ENCODE results near the gene TMC4. TPM values are rescaled to one million over a fixed set of nuclear protein-coding genes. Genes with fewer than 3 reads are reported as not detected.

Gene TMC4
- polyA plus RNA-seq, 1 of the 3 experiments (the other 2 are of a cell fraction), result 2.8 TPM

- Histone ChIP-seq H3K9me2 (no peaks in the 10 kb centered on the region), H3K36me3 (replicated peaks in 1 of 2; ENCODE audit: control insufficient read depth in 1 of 2, insufficient read depth in 2 of 2, low read length in 1 of 2) (no peaks in the 10 kb centered on the region), H4K20me1 (ENCODE audit: insufficient read depth) (no peaks in the 10 kb centered on the region), H3K4me1 (ENCODE audit: control insufficient read depth in 1 of 2, insufficient read depth in 2 of 2, low read depth in 1 of 2, low read length in 1 of 2) (peaks cover 5 to 6% of the 10 kb centered on the region in 2 experiments; a peak in 2 of 4 replicates), H3F3A (replicated peaks; ENCODE audit: insufficient read depth) (no peaks in the 10 kb centered on the region), H3K79me2 (ENCODE audit: insufficient read depth) (no peaks in the 10 kb centered on the region), H3K27me3 (ENCODE audit: insufficient read depth) (no peaks in the 10 kb centered on the region), H2AFZ (ENCODE audit: low read depth) (no peak overlapping the region), H3K9me3 (no peaks in the 10 kb centered on the region), H3K4me2 (no peak overlapping the region), H3K4me3 (ENCODE audit: low read depth in 2 of 2, low read length in 1 of 2) (peak overlapping the region in 1 of 2 experiments; percentile 51; a peak in 1 of 4 replicates), H3K9ac (no peak overlapping the region), H3K27ac (ENCODE audit: low read depth in 2 of 2, low read length in 1 of 2) (no peak overlapping the region)
- ChIA-PET CTCF (interaction anchor here (0.7 to 2.9 kb wide), 11 partner anchors 9 to 66 kb away, joined by 3 to 13 read pairs (median 5); partner anchors contain the start of genes CNOT3, LENG1 and MBOAT7), POLR2A (no interaction called here)
- WGBS (ENCODE audit: low lambda C conversion rate), result 4% methylated on average over 14 of the region's 25 CpGs
- TF ChIP-seq CHD2 (IDR thresholded peaks at IDR 0.05; ENCODE audit: low read length, partially characterized antibody), result no peak
- TF ChIP-seq TCF12 (IDR thresholded peaks at IDR 0.05), result no peak
- no peak for TF ChIP-seq TAF1 (IDR thresholded peaks at IDR 0.05; ENCODE audit: borderline replicate concordance, low read depth, low read length)
- no peak for TF ChIP-seq ELF1 (IDR thresholded peaks at IDR 0.05)
- TF ChIP-seq, protein P1, sequence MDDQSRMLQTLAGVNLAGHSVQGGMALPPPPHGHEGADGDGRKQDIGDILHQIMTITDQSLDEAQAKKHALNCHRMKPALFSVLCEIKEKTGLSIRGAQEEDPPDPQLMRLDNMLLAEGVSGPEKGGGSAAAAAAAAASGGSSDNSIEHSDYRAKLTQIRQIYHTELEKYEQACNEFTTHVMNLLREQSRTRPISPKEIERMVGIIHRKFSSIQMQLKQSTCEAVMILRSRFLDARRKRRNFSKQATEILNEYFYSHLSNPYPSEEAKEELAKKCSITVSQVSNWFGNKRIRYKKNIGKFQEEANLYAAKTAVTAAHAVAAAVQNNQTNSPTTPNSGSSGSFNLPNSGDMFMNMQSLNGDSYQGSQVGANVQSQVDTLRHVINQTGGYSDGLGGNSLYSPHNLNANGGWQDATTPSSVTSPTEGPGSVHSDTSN (IDR thresholded peaks at IDR 0.05), result no peak
- TF ChIP-seq, protein P2, sequence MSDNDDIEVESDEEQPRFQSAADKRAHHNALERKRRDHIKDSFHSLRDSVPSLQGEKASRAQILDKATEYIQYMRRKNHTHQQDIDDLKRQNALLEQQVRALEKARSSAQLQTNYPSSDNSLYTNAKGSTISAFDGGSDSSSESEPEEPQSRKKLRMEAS (IDR thresholded peaks at IDR 0.05; ENCODE audit: low read depth), result no peak
- TF ChIP-seq CTCF (IDR thresholded peaks at IDR 0.05), result peak; percentile 82
- no peak for TF ChIP-seq YY1 (IDR thresholded peaks at IDR 0.05; ENCODE audit: low read depth)
- no peak for TF ChIP-seq FOXJ3 (CRISPR knock-in tag; IDR thresholded peaks at IDR 0.05)
- peak; percentile 73 for TF ChIP-seq RAD21 (IDR thresholded peaks at IDR 0.05; ENCODE audit: low read length)
- peak; percentile 75 for TF ChIP-seq SMC3 (IDR thresholded peaks at IDR 0.05; ENCODE audit: low read depth, low read length)
- TF ChIP-seq, protein P3, sequence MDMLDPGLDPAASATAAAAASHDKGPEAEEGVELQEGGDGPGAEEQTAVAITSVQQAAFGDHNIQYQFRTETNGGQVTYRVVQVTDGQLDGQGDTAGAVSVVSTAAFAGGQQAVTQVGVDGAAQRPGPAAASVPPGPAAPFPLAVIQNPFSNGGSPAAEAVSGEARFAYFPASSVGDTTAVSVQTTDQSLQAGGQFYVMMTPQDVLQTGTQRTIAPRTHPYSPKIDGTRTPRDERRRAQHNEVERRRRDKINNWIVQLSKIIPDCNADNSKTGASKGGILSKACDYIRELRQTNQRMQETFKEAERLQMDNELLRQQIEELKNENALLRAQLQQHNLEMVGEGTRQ (IDR thresholded peaks at IDR 0.05; ENCODE audit: borderline replicate concordance, low read depth, low read length), result no peak
- DNase-seq, result peak; percentile 97
Observed at GRCh38 chr19:54168174-54168917, 4.6 kb downstream of the TMC4 start.

DNA sequence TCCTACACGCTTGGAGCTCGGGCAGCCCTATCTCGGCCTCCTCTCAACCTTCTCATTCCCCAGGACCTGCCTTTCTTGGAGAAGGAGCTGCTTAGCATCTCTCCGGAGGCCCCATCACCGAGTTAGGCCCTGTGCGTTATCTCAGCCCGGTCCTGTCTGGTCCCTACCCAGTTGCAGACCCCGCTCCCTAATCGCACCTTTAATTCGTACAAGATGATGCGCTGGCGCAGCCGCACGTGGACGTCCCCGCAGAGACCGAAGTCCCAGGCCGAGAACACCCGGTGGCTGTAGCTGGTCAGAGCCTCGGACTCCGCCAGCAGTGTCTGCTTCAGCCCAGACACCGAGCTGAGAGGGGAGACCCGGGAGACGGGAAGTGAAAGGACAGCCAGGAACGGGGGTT, 7.7 kb downstream of the TMC4 start:
- DNase-seq, result no peak
- Histone ChIP-seq H3K9me2 (no peaks in the 10 kb centered on the region), H3K27ac (ENCODE audit: low read depth in 2 of 2, low read length in 1 of 2) (no peak overlapping the region), H3K27me3 (ENCODE audit: insufficient read depth) (no peaks in the 10 kb centered on the region), H2AFZ (ENCODE audit: low read depth) (no peak overlapping the region), H3K36me3 (replicated peaks in 1 of 2; ENCODE audit: control insufficient read depth in 1 of 2, insufficient read depth in 2 of 2, low read length in 1 of 2) (no peaks in the 10 kb centered on the region), H4K20me1 (ENCODE audit: insufficient read depth) (no peaks in the 10 kb centered on the region), H3K9ac (no peak overlapping the region), H3K79me2 (ENCODE audit: insufficient read depth) (peaks cover 9% of the 10 kb centered on the region; the same call in 1 of the 2 replicates), H3F3A (replicated peaks; ENCODE audit: insufficient read depth) (no peaks in the 10 kb centered on the region), H3K9me3 (no peaks in the 10 kb centered on the region), H3K4me2 (no peak overlapping the region), H3K4me3 (ENCODE audit: low read depth in 2 of 2, low read length in 1 of 2) (no peak overlapping the region), H3K4me1 (ENCODE audit: control insufficient read depth in 1 of 2, insufficient read depth in 2 of 2, low read depth in 1 of 2, low read length in 1 of 2) (peaks cover 0 to 11% of the 10 kb centered on the region in 2 experiments; a peak in 1 of 4 replicates)
- ChIA-PET POLR2A (no interaction called here), CTCF (interaction anchor here (1.6 kb wide), 1 partner anchor 67 kb away, joined by 5 read pairs; no protein-coding TSS in a partner anchor)
- 85% methylated on average over 25 of the region's 25 CpGs for WGBS (ENCODE audit: low lambda C conversion rate)
- TF ChIP-seq YY1 (IDR thresholded peaks at IDR 0.05; ENCODE audit: low read depth) (no peak), GABPA (IDR thresholded peaks at IDR 0.05; ENCODE audit: low read depth) (no peak), NRF1 (IDR thresholded peaks at IDR 0.05; ENCODE audit: low read depth, low read length) (no peak), ELF1 (IDR thresholded peaks at IDR 0.05) (no peak), TCF12 (IDR thresholded peaks at IDR 0.05) (no peak), FOSL2 (IDR thresholded peaks at IDR 0.05; ENCODE audit: borderline replicate concordance, low read depth) (no peak), EZH2phosphoT487 (IDR thresholded peaks at IDR 0.05; ENCODE audit: borderline replicate concordance, low read depth) (no peak), EP300 (IDR thresholded peaks at IDR 0.05; ENCODE audit: borderline replicate concordance in 1 of 2, low read depth in 1 of 2, low read length in 1 of 2) (no peak), MXI1 (IDR thresholded peaks at IDR 0.05; ENCODE audit: low read depth, low read length) (no peak), ZBTB33 (IDR thresholded peaks at IDR 0.05; ENCODE audit: borderline replicate concordance, low read depth) (no peak), RXRA (IDR thresholded peaks at IDR 0.05; ENCODE audit: borderline replicate concordance, low read depth) (no peak), FOXJ3 (CRISPR knock-in tag; IDR thresholded peaks at IDR 0.05) (no peak), TAF1 (IDR thresholded peaks at IDR 0.05; ENCODE audit: borderline replicate concordance, low read depth, low read length) (no peak)
- TF ChIP-seq, protein P2 (IDR thresholded peaks at IDR 0.05; ENCODE audit: low read depth), result no peak

Measured in SK-N-SH (cell line).